GM12878 (cell line): Measurements from ENCODE around the gene TULP4. TPM values are rescaled to one million over a fixed set of nuclear protein-coding genes. Genes with fewer than 3 reads are reported as not detected.

ENCODE experiments used
- ATAC-seq: fragments of 200-7000 bp; cut with Tn5 transposase; 3 replicates; pipeline ENCODE4 v1.9.1; 2020; ENCODE audit warnings: mild to moderate bottlenecking, moderate library complexity
- BruUV-seq: library from RNA; stranded (reverse); fragments of 400-500 nt; replicated peaks from 2 replicates; lab custom pipeline; 2021; lab: Mats Ljungman, UMichigan
- CTCF ChIA-PET: fragments of 300-600 bp; sonication (Branson Sonifier 250); formaldehyde crosslinking; extraction: SDS; loops from one replicate; lab custom pipeline; 2021; ENCODE audit warnings: inconsistent platforms; lab: Yijun Ruan, JAX
- POLR2A ChIA-PET: fragments of 350-600 bp; formaldehyde crosslinking; extraction: SDS; loops from one replicate; lab custom pipeline; 2021; ENCODE audit warnings: inconsistent platforms; lab: Charles Lee
- RAD21 ChIA-PET: fragments of 300-600 bp; sonication (Branson Sonifier 250); formaldehyde crosslinking; loops from one replicate; lab custom pipeline; 2023; ENCODE audit warnings: antibody characterized with exemption; ENCODE audit not compliant: unreplicated experiment; lab: Charles Lee
- SMC1A ChIA-PET: fragments of 300-600 bp; sonication (Branson Sonifier 250); formaldehyde crosslinking; loops from one replicate; lab custom pipeline; 2023; ENCODE audit not compliant: unreplicated experiment, uncharacterized antibody; lab: Charles Lee
- DNase-seq: peaks from one replicate; pipeline ENCODE4 v3.0.0-alpha.2; 2011; ENCODE audit warnings: low read depth, low spot score
- FAIRE-seq: peaks from 3 replicates; lab custom pipeline; 2011; peaks lifted over from hg19 to GRCh38; lab: Jason Lieb, UNC
- H2AFZ ChIP-seq: 2 replicates; pipeline ENCODE4 v1.6.0; 2011; ENCODE audit warnings: low read depth, low read length, control low read depth; ENCODE audit not compliant: control insufficient read depth
- H3K27ac ChIP-seq: 2 replicates; pipeline ENCODE4 v1.5.1; 2011; ENCODE audit warnings: control low read depth; ENCODE audit not compliant: control insufficient read depth, insufficient read depth
- H3K27me3 ChIP-seq, 2 experiments: replicated peaks in 1 of 2; 2 replicates each; pipeline versions ENCODE4 v1.6.0 to v1.6.1; 2011; ENCODE audit warnings: low read length in 1 of 2; ENCODE audit not compliant: control insufficient read depth in 2 of 2, insufficient read depth in 2 of 2
- H3K36me3 ChIP-seq, 2 experiments: 2 replicates each; pipeline ENCODE4 v1.5.1; 2011; ENCODE audit warnings: low read length in 1 of 2; ENCODE audit not compliant: control insufficient read depth in 2 of 2, insufficient read depth in 2 of 2
- H3K4me1 ChIP-seq: 2 replicates; pipeline ENCODE4 v1.6.1; 2011; ENCODE audit warnings: mild to moderate bottlenecking, low read length, moderate library complexity, mixed read lengths; ENCODE audit not compliant: control insufficient read depth, insufficient read depth
- H3K4me2 ChIP-seq: 2 replicates; pipeline ENCODE4 v1.6.0; 2011; ENCODE audit warnings: control low read depth; ENCODE audit not compliant: control insufficient read depth, insufficient read depth
- H3K4me3 ChIP-seq: fragments of 200-600 bp; sonication (generic); 2 replicates; pipeline ENCODE4 v1.5.1; 2016
- H3K79me2 ChIP-seq: 2 replicates; pipeline ENCODE4 v1.6.0; 2011; ENCODE audit warnings: low read length; ENCODE audit not compliant: control insufficient read depth, insufficient read depth
- H3K9ac ChIP-seq: 2 replicates; pipeline ENCODE4 v1.8.0; 2011; ENCODE audit warnings: low read length, control low read depth, mixed read lengths; ENCODE audit not compliant: control insufficient read depth, insufficient read depth
- H3K9me3 ChIP-seq: replicated peaks from 3 replicates; pipeline ENCODE4 v1.5.1; 2011; ENCODE audit warnings: mild to moderate bottlenecking, low read length; ENCODE audit not compliant: control insufficient read depth, insufficient read depth
- H4K20me1 ChIP-seq: 2 replicates; pipeline ENCODE4 v1.6.0; 2011; ENCODE audit not compliant: control insufficient read depth, insufficient read depth
- CBFB ChIP-seq: IDR thresholded peaks from 2 replicates; pipeline ENCODE4 v1.6.1; 2016; ENCODE audit warnings: antibody characterized with exemption, low read depth
- HSF1 ChIP-seq: fragments of 150-350 bp; IDR thresholded peaks from 2 replicates; pipeline ENCODE4 v1.6.1; 2014; ENCODE audit warnings: mild to moderate bottlenecking, low read depth, low read length
- RUNX3 ChIP-seq: IDR thresholded peaks from 2 replicates; pipeline ENCODE4 v1.6.1; 2012; ENCODE audit warnings: low read length, inconsistent platforms
- ZNF592 ChIP-seq: fragments of 450-650 bp; IDR thresholded peaks from 2 replicates; pipeline ENCODE4 v1.6.1; 2017; ENCODE audit warnings: mild to moderate bottlenecking, moderate library complexity
- WGBS: methylation state at CpG from one replicate; pipeline ENCODE4 v1.1.6; 2016; ENCODE audit warnings: low lambda C conversion rate; ENCODE audit not compliant: insufficient replicate concordance, insufficient coverage; ENCODE audit errors: missing lambda C conversion rate; 5-methylcytosine and 5-hydroxymethylcytosine counted together
- in situ Hi-C: fragments of 300-500 bp; cut with MboI; formaldehyde crosslinking; loops from 9 replicates; pipeline ENCODE4 v1.14.3; 2018; ENCODE audit warnings: mixed read lengths
- intact Hi-C: fragments of 100-400 bp; cut with micrococcal nuclease; formaldehyde crosslinking; loops from one replicate; pipeline ENCODE4 v1.14.2; 2022; ENCODE audit not compliant: unreplicated experiment
- polyA plus RNA-seq, 11 experiments: library from polyadenylated mRNA; depleted of rRNA in 4 of 11; unstranded in 6 of 11; stranded (reverse) in 5 of 11; fragments of >200 nt; fragmentation: Nextera tagmentation in 4 of 11; fragmentation: Illumina TruSeq in 1 of 11; extraction: Ambion mirVana in 4 of 11; extraction: Trizol in 1 of 11; gene quantifications; 1 replicate in 1 of 11; 2 replicates in 10 of 11; pipeline versions ENCODE4 v1.2.1 to v1.2.3, GENCODE V29; 2011 to 2016; ENCODE audit warnings: inconsistent platforms in 2 of 11, missing spikeins in 2 of 11, low read depth in 1 of 11
- total RNA-seq, 4 experiments: library from RNA; depleted of rRNA in 3 of 4; stranded (reverse); fragments of >200 nt in 3 of 4; fragmentation: Illumina TruSeq in 1 of 4; extraction: Trizol in 1 of 4; gene quantifications; 2 replicates each; pipeline versions ENCODE4 v1.2.1 to v1.2.3, GENCODE V29; 2013 to 2021

The TULP4 gene
- total and polyA plus RNA-seq, 10 of the 15 experiments (the other 5 are each of a cell fraction or from before 2014, with no cell fraction given): 0.73 to 31.8 (median 14.0) TPM

DNA sequence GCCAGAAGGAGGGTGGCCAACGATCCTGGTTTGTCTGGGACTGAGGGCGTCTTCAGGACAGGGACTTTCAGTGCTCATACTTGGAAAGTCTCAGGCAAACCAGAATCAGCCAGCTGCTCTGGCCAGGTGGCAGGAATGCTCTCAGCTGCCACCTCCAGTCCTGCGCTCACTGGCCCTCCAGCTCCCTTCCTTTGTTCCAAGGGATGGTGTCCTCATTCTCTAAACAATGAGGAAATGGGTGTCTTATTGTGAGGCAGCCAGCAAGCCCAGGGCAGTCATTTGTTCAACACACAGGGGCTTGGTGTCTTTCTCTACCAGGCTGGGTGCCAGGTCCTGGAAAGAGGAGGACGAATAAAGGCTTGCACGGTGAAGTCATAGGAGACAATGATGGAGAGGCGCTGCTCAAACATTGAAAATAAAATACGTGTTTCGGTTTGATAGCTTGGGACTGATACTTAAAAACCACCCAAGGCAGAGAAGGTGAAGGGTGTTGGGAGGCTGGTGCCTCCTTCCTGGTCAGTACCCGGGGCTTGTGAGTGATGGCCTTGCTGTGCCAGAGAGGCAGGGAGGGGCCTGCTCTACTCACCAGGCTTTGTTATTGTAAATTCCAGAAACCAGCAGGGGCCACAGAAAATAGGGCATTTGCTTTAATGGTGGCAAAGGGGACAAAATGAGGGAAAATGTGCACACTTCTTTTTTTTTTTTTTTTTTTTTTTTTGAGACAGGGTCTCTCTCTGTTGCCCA is 236.3 kb downstream of the TULP4 start:
- SMC1A ChIA-PET: no interaction called here
- Histone ChIP-seq H3K9ac (no peak overlapping the region), H3K79me2 (no peaks in the 10 kb centered on the region), H3K4me2 (no peak overlapping the region), H3K4me3 (no peak overlapping the region), H3K27me3 (no peaks in the 10 kb centered on the region), H3K36me3 (no peaks in the 10 kb centered on the region), H3K27ac (no peak overlapping the region), H3K4me1 (no peaks in the 10 kb centered on the region), H2AFZ (no peak overlapping the region), H4K20me1 (no peaks in the 10 kb centered on the region), H3K9me3 (no peaks in the 10 kb centered on the region)
- TF ChIP-seq RUNX3 (no peak), ZNF592 (no peak), HSF1 (no peak), CBFB (no peak)
- WGBS: 66% methylated on average over 9 of the region's 9 CpGs
- CTCF ChIA-PET: interaction anchor here (0.6 kb wide), 1 partner anchor 424 kb away, joined by 3 read pairs; no protein-coding TSS in a partner anchor
- POLR2A ChIA-PET: interaction anchor here (0.7 to 0.8 kb wide), 2 partner anchors 8 to 10 kb away, joined by 3 to 4 read pairs; no protein-coding TSS in a partner anchor
- RAD21 ChIA-PET: interaction anchor here (0.6 kb wide), 1 partner anchor 271 kb away, joined by 3 read pairs; no protein-coding TSS in a partner anchor
- no peak for FAIRE-seq
- DNase-seq: no peak
- ATAC-seq: no peak
- BruUV-seq: no TSS peak
- in situ Hi-C loops (no loop called here), intact Hi-C loops (no loop called here)
